Measurements from ENCODE around the gene FAF1.

Gene FAF1

DNA sequence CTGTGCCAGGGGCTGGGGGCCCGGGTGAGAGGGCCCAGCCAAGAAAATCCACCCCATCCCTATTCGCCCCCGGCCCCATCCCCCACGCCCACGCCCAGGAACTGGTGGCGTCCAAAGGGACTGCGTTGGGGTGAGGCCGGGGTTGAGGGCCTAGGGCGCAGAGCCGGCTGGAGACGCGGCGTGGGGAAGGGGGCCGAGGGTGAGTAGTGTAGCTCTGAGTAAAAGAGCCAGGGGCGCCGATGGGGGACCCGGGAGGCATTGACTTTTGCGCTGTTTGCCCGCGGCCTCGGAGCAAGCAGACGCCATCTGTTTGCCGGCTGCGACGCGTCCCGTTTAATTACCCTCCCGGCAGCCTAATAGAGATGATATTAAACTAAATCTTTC, 533.4 kb downstream of the FAF1 start:
- no peak for DNase-seq (ENCODE audit: low read depth)

DNA sequence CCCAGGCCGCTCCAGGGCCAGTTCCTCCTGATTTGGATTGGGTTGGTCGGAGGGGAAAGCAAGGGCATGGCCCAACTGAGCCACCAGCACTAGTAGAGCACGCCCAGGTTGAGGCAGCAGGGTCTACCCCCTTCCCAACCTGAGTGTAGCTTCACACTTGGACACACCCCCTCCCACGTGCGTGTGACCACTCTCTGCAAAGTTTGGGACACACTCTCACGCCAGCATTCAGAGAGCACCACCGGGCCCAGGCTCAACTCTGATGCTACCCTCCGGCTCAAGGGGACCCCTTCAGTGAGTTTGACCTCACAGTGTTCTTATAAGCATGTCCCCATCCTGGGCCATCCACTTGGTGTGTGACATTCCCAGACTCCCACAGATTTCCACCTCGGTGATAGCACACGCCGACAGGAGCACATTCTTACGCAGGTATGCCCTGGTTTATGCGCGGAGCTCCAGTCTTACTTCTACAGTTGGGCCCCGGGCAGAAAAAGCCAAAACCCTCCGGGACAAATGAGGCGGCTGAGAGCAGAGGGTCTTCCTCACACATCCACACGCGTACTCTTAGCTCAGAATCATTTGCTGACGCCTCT, 533.9 kb downstream of the FAF1 start:
- no peak for DNase-seq (ENCODE audit: low read depth)

DNA sequence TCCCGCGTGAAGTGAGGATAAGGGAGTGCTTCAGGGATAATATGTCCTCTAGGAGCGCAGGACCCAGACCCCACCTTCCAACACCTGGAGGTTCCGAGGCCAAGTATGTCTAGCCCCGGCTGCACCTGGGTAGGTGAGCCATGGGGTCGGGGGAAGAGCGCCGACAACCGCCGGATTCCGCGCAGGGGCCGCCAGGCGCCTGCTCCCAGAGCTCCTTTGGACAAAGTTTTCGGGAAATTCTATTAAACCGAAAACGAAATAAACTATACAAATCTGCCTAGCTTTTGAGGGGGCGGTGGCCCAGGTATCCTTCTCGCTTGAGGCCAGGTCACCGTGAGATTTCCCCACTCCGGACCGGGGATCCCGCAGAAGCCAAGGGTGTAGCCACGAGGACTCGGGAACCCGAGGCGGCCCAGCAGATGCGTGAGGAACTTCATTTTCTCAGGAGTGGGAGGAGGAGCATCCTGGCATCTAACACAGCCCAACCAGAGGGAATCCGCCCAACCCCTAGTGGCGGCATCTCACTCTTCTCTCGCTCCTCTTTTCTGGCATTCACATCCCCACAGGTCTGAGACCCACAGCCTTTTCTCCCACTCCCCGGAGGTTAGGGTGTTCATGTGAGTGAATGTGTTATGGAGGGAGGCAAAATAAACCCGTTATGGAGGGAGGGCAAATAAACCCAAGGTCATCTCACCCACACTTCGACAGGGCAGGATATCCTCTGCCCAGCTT, 534.5 kb downstream of the FAF1 start:
- DNase-seq (ENCODE audit: low read depth): no peak

DNA sequence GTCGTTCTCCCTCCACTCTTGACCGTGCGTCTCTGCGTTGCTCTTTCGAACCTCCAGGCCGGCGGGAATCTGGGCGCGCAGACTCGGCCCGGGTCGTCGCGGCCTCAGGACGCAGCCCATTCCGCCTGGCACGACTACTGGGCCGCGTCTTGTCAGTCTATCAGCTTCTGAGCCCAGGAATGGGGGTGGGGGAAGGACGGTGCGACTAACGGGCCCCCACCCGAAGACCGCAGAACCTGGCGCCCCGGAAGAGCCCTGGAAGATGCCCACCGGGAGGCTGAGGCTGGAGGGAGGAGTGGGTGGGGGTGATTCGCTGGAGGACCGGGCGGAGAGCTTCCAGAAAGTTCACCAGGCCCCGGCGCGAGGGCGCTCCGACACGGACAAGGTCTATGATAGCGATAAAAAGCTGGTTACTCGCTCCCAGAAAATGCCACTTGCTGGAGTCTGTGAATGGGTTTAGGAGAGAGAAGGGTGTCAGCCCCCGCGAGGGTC, 535.1 kb downstream of the FAF1 start:
- DNase-seq (ENCODE audit: low read depth): no peak

DNA sequence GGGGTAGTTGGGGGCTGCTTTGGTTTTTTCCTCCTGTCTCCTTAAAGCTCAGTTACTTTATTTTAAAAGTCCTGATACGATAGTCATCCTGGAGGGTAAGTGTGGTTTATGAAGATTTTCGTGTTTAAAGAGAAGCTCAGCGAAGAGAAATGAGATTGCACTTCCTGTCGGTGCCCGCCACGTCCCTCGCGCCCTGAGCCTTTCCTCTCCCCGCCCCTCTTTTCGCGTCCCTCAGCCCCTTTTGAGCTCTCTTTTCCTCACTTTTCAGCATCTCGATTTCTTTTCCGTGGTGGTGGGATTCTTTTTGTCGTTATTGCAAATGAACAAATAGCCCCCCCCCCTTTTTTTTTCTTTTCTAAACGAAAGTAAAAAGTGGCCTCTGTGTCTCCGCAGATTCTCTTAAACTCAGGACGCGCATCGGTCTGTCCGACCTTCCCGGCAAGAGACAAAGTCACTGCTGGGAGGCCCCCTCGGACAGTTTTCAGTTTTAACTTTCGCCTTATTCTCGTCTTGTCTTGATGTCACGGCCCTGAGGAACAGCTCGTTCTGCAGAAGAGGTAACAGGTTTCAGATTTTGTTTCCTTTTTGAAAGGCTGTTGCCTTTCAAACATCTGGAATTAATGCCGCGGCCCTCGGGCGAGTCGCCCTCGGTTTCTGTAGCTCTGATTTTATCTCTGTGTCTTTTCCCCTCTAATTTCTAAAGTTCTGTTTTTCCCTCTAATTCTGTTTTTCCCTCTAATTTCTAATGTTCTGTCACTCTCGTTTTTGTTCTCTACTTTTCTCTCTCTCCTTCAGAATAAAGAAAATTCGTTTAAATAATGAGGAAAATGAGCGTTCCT, 535.8 kb downstream of the FAF1 start:
- no peak for DNase-seq (ENCODE audit: low read depth)

DNA sequence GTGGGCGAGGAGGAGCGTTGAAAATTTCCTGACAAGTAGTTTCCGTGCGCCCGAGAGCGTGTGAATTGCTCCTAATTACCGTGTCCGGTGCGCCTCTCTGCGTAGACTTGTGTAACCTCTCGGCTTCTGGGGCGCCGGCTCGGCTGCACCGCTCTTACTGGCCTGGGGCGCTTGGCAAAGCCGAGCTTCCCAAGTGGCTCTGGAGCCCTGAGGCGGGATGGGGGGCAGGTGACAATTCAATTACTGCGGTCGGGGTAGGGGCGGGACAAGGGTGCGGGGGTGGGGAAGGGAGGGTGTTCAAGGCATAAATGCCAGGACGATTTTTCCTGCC, 536.4 kb downstream of the FAF1 start:
- DNase-seq (ENCODE audit: low read depth): no peak

DNA sequence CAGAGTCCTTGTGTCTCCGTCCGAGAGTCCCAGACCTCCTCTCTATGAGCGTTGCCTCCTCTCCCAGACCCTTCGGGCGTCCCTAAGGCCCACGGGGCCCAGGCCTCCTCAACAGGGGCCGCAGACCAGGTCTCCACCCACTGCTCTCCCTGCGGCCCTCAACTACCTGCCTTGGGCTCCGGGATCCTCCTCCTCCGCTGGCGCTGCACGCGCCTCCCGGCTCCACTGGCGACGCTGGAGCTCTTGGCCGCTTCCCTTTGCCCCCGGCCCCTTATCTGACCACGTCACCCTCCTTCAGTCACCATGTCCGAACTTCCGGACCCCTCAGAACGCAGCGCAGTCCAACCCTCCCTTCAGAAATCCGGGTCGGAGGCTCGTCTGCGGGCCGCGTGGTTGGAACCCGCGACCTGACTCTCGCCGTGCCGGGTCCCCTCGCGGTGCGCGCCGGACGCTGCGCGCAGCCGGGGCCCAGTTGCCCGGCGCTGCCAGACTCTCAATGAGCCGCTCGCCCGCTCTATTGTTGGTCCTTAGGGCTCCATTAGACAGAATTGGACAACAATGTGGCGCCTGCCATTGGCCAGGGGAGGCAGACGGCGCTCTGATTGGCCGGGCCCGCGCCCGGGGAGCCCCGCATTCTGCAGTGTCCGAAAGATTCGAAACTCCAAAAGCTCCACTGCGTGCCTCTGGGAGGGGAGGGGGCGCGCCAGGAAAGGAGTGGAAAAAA, 537.0 kb downstream of the FAF1 start, which contains the start of gene DMRTA2:
DMRTA2 (minus strand) TSS at position 498 of the 724 bp plus-strand sequence. CDS start 1,907 bp downstream, outside the sequence.
- DNase-seq (ENCODE audit: low read depth): no peak

DNA sequence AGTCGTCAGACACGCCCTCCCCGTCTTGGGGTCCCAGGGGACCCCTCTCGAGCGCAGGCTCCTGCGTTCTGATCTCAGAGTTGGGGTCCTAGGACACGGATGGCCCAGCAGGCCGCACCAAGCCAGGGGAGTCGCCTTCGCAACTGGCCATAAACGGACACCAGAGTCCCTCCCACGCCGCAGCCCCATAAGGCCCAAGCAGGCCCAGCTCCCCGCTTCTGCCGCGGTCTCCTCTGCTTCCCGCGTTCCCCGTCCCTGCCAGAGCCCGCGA, 537.5 kb downstream of the FAF1 start:
- no peak for DNase-seq (ENCODE audit: low read depth)

DNA sequence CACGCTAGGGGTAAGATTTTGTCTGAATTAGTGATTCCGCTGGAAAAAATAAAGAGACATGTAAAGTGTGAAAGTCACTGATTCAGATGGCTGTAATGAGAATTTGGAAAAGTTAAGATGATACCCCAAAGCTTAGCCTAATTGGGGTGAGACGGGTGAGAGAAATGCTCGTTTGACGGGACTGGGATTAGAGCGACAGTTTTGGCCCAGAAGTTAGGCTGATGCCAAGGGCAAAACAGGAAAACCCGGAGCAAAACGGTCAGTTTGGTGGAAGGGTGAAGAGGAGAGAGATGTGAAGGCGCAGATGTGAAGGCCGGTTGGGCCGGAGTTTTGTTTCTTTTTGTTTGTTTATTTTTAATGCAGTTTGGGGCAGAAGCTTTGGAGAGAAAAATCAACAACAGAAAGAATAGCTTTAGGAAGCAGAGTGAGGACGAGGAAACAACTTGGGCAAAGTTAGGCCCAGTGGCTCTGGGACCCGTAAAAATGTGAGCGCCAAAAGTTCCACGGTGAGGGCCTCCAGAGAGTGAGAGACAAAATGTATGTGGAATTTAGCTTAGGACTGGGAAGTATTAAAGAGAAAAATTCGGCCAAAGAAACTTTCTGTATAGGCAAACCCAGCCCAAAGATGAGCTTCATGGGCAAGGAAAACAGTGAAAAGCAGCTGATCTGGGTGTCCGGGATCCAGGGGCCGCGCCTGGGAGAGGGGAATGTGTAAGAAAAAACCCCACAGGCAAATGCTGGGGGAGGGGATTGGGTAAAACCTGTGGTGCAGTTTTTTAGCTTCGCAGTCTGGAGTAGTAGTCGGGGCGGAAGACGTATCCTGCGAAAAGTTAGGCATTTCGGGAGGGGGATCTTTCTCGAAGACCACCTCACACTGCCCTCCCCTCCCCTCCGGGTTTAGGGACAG, 538.0 kb downstream of the FAF1 start:
- no peak for DNase-seq (ENCODE audit: low read depth)

DNA sequence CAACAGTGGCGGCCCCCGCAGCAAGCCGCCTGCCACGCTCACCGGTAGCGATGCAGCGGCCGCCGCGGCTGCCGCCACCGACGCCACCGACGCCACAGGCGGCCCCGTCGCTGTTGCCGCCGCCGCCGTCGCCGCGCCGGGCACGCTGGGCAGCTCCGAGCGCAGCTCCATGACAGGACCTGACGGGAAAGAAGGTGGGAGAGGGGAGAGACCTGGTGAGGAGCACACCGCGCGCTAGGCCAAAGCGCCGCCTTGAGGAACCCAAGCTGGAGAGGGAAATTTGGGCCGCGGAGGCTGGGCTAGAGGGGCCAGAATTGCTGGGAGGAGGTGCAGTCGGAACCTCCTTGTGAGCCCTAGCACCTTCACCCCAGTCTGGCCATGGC, 538.7 kb downstream of the FAF1 start:
- no peak for DNase-seq (ENCODE audit: low read depth)

DNA sequence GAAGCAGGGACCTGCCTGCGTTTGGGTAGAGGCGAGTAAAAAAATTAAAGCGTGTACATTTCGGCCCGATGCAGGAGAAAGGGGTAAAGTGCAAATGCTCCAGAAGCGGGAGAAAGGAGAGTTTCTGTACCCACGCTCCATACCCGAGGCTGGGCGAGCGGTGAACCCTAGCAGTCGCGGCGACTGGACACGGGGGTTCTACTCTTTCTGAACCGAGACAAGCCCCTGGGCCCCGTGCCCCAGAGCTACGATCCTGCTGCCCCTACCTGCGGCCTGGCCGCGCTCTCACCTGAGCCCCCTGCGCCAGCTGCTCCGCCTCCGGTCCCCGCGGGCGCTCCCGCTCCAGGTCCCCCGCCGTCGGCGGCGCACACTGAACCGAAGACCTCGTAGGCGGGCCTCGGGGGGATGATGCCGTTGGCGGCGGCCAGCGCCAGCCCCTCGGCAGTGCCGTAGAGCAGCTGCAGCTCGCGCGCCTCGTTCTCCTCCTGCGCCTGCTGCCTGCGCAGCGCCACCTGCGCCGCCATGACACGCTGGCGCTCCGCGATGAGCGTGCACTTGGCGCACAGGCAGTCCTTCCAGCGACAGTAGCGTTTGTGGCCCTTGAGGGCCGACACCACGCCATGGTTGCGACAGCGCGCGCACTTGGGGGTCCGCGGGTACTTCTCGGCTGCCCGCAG, 539.2 kb downstream of the FAF1 start:
- DNase-seq (ENCODE audit: low read depth): no peak

DNA sequence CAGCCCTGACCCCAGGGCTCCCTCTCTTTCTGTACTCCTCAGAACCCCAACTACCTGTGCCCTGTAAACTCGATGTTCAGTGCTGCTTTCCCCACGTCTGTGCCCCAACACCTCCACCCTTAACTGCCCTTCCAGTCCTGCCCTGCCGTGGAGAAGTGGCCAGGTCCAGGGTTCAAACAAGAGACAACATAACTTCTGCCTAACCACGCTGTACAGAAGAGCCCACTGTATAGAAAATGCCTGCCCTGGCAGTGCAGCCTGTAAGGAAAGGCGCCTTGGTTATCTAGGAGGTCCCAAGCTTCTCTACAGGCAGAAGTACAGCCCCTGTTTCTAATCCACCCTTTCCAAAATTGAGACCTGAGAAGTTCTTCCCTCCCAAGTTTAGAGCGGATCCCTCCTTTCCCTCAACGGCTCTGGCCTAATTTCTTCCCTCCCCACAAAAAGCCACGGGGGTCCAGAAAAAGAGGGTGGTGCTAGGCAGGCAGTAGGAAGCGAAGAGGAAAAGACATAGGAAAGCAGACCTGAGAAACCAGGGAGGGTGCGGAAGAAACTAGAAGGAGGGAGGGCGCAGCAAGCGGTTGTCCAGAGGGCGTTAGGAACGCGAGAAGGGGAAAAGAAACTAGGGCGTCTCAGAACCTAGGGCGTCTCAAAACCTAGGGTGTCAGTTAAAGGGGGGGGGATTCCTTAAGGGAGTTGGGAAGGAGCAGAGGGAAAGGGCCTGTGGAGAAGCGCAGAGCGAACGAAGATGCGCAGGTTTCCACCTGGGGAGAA, 540.0 kb downstream of the FAF1 start:
- DNase-seq (ENCODE audit: low read depth): no peak

DNA sequence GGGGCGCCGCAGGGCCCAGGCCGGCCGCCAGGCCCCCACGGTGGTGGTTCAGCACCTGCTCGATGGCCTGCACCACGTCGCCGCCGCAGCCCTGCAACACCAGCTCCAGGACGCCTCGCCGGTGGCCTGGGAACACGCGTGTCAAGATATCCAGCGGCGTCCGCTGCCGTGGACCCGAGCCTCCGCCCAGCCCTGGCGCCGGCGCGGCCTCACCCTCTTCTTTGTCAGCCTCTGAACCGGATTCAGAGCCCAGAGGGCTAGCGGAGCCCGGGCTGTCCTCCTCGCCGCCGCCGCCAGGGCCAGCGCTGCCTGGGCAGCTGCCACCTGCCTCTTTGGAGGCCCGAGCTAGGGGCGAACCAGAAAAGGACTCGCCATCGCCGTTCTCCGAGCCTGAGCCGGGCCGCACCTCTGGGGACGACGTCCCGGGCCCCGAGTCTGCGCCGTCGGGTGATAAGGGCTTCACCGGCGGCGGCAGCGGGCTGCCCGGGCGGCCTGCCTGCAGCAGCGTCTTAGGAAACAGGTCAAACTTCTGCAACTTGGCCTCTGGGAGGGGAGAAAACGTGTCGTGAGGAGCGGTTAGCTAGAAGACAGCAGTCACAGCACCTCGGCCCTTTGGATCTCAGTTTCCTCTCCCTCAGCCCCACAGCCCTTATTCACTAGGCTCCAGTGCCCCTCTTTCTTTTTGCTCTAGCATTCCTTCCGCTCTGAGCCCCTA, 540.7 kb downstream of the FAF1 start:
- DNase-seq (ENCODE audit: low read depth): no peak

DNA sequence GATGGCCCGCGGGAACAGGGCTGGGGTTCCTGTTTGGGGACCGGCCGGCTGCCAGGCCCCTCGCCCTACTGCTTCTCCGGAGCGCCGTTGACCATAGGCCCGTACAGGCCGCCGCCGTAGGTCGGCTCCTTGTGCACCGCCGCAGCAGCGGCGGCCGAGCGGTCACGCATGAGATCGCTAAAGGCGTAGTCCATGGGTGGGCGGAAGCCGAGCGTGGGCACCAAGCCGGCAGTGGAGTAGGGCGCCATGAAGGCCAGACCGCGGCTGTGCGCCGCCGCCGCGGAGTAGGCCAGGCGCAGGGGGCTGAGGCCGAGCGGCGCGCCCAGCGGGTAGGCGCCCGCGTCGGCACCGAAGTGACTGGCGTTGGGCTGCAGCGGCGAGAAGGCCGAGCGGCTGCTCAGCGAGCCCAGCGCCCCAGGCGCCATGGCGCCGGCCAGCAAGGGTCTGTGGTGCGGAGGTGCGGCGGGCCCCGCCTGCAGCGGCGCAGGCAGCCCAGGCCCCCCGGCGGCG, 541.4 kb downstream of the FAF1 start:
- DNase-seq (ENCODE audit: low read depth): no peak

DNA sequence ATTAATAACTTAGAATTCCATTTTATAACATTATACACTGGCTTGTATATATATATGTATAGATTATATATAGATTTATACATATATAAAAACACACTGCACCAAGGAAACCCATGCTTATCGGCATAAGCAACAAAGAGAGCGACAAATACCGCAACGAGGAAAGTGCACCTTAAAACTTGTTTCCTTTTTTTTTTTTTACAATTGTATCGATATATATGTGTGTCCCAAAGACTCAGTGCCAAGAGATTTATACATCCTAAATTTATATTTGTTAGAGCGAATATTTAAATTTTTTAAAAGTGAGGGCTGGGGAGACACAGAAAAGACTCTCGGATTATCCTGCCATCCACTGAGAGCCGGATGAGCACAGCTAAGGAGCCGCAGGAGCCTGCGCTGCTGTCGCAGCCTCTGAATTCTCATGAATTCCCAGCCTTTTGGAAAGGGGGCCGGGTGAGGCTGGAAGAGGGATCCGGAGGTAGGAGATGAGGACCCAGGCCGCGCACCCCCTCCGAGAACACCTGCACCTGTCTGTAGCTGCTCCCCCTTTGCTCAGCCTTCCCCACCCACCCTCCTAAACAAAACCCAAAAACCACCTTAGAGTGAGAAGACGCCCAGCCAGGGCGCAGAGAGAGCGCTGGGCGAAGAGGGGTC, 542.0 kb downstream of the FAF1 start:
- DNase-seq (ENCODE audit: low read depth): no peak

DNA sequence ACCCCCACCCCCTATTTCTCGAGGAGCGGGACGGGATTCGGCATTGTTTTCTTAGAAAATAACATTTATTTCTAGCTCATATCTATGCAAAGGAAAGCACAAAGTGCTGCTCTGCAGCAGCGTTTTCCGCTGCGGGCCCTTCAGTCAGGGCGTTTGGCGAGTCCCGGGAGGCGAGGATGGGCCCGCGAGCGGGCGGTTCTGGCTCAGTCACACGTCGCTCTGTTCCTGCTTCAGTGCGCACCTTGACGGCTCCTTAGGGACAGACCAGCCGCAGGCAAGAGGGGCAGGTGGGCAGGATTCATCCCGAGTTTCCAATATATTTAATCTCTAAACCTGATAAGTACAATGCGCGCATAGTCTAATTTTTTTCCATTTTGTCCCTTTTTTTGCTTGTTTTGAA, 542.6 kb downstream of the FAF1 start:
- DNase-seq (ENCODE audit: low read depth): no peak

DNA sequence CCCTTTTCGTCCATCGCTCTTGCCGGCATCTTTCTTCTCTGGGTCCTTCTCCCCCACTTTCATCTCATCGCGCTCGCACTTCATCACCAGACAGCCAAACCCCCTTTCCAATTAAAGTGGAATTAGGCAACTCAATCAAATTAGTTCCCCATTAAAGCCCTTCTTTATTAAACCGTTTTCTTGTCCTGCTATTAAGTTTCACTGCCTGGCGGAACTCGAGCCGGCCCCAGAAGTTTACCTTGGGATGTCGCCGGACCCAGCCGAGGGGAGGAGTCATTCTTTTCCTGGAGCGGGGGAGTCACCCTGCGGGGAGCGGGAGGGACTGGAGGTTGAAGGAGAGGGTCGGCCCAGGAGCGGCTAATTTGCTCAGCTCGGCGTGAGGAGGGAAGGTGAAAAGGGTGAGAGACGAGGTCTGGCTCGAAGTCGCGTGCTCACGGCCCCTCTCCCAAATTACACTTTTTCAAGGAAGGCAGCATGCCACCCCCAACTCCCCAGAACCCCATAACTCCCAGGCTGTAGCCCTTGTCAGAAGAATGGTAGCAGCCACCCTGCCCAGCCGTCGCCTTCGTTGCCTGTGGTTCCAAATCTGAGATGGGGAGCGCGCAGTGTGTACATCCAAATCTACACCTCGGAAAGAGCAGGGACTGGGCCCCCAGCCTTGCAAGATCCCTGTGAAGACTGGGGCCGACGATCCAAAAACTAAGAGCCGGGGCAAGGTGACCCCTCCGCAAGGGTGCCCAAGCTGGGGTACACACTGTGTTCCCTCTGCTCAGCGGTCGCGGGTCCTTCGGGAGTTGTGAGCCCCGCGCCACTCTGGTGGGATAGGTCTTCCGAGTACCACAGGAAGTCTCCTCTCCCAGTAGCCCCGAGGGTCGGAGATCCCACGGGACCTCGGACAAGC, 543.3 kb downstream of the FAF1 start:
- no peak for DNase-seq (ENCODE audit: low read depth)

DNA sequence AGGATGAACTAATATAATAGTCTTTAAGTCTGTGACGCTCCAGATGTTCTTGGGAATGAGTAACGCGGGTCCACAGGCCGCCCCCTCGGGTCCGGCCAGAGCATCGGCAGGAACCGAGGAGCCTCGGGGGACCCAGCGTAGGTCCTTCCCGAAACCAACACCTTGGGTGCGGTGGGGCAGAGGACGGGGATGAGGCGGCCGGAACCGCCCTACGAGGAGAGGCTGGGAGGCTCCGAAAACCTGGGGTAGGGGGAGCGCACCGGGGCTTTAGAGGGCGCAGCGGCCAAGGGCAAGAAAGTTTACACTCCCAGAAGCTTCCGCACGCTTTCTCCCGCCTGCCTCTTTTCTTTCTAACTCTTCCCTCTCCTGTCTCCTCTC, 543.9 kb downstream of the FAF1 start:
- no peak for DNase-seq (ENCODE audit: low read depth)
